GM19193 (cell line): ENCODE measurements around the gene ENOX1.

Source experiments
- POLR2A ChIP-seq: IDR thresholded peaks from 4 replicates; pipeline ENCODE4 v1.6.1; 2011; ENCODE audit not compliant: insufficient read depth, insufficient read length; ENCODE audit errors: extremely low read depth

ENOX1 gene

DNA sequence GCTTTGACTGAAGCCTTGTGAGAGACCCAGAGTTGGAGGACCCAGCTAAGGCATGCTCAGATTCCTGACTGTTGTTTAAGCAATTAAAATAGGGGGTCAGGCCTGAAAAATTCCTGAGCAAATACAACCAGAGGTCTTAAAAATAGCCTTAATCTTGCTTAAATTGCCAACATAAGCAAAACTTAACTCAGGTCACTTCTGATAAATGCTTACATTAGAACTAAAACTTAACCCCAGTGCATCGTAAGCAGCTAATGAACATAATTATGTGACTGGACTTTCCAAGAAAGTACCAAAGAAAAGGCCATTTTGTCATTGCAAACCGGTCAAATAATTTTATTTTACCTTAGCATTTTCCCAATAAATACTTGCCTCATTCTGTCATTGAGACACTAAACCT lies 294.5 kb downstream of the ENOX1 start:
- no peak for TF ChIP-seq POLR2A

DNA sequence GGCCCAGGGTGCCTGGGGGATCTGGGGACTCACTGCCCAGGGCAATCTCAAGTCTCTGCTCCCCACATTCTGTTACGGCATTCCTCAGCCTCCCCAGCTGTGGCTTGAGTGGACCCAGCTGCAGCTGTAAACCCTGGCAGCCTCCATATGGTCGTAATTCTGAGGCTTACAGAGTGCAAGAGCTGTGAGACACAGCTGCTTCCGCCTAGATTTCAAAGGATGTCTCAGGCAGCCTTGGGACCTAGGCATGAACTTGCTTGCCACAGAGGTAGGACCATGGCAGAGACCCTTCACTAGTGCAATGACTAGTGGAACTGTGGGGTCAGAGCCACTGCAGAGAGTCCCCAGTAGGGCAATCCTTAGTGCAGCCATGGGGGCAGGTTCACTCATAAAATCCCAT lies 297.5 kb downstream of the ENOX1 start:
- no peak for TF ChIP-seq POLR2A

DNA sequence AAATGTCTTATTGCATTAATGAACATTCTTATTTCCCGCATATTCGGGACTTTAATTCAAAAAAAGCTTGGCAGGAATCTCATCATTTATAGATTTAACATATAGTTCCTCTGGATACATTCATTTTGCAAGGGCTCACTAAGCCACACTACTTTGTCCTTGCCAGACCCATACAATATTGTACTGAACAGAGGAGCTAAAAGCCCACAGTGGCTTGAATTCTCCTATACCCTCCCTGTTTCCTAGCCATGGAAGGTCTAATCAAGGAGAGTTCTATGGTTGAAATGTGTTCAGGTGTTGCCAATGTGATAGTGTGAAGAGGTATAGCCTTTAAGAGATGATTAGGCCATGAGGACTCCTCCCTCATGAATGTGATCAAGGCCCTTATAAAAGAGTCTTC lies 298.9 kb downstream of the ENOX1 start:
- TF ChIP-seq POLR2A, result no peak

DNA sequence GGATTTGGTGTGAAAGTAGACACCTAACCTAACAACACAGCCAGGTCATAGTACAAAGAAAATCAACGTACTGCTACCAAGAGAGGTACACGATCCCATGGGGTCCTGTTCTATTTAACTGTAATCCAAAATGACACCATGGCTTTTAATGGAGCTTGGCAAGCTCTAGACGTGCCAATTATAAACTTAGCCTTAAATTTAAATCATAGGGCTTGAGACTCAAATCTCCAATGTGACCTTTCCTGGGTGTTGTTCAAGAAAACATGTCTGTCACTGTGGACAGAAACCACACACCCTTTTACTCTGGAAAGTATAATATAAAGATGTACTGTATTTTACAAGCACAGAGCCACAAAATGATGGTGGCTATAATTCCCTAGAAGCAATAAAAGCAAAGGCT lies 299.3 kb downstream of the ENOX1 start:
- no peak for TF ChIP-seq POLR2A

DNA sequence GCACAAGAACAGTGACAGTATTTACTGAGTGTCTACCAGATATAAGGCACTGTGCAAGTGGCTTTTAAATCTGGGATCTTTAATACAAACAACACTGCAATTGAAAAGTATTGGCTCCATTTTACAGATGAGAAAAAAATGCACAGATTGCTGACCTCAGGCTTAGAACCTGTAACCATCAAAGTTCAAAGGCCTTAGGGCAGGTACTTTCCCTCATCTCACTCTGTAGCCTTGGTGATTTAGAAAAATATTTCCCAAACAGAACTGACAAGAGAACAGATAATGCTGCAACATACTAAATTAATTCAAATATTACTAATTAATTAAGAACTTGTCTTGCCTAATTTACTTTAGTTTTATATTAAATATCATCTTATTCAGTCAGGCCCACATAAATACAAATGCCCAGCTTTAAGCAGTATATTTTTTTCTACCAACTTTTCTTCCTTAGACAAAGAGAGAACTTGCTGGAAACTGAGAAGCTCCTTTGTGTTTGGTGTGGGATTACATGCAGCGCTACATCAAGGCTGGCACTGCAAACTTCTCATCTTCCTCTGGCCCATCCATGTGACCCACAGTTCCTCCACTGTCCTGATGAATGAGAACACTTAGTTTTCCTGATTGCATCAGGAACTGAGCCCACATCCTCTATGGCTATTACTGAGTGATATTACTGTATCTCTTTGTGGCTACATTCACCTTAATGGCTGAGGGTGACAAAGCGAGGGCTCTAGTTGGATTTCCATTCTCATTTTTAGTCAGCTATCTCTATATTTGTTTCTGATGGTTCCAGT lies 302.1 kb downstream of the ENOX1 start:
- TF ChIP-seq POLR2A, result no peak

DNA sequence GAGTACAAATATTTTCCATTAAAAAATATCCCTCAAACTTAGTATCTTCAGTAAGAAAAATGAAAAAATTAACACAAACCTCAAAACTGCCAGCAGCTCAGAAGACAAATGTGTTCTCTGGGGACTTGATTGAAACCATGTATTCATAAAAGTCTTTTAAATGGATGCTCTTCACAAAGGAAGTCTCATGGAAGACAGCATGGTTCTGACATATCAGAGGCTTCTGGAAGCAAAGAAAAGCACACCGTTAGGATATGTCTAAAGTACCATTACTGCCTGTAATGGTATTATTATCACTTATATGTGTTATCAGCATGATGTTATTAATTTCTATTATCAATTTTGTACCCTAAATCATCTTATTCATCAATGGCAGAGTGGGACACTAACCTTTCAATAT lies 302.8 kb downstream of the ENOX1 start:
- TF ChIP-seq POLR2A, result no peak

DNA sequence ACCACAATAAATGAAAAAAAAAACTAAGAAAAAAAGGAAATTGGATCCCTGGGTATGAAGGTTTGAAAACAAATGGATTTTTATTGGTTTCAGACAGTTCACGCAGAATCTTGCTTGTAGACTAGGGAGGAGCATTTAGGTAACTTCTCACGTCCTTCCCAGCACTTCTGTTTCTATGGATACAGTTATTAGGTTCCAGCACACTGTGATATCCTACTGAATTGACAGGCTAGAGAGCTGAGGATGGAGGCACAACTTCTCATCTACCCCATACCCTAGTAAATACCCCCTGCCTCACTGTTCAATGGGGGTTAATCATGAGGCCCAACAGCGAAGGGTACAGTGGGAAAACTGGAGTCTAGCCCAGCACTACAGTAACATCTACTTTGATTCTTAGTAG lies 304.1 kb downstream of the ENOX1 start:
- no peak for TF ChIP-seq POLR2A

DNA sequence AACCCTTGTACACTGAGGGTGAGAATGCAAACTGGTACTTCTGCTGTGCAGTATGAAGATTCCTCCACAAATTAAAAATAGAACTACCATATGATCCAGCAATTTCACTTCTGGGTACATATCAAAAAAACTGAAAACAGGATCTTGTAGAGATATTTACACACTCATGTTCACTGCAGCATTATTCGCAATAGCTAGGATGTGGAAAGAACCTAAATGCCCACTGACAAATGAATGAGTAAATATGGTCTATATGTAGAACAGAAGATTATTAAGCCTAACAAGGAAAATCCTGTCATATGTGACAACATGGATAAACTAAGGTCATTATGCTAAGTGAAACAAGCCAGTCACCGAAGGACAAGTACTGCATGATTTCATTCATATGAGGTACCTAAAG lies 304.7 kb downstream of the ENOX1 start:
- no peak for TF ChIP-seq POLR2A

DNA sequence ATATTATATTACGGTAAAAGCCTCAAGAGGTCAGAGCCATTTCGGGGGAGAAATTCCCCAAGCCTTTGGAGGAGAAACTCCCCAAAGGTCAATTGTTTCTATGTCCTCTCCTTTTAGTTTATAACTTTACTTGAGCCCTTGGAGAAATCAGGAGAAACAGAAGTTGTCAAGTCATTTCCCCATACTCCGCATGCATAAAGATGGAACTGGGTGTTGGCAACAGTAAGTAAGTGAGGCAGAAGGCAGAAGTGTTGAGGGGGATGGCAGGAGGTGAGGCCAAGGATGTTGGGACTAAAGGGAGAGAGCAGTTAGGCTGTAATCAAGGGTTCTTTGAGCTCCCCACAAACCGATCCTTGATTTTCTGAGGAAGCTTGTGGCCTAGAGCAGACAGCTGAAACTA lies 307.9 kb downstream of the ENOX1 start:
- TF ChIP-seq POLR2A, result no peak

DNA sequence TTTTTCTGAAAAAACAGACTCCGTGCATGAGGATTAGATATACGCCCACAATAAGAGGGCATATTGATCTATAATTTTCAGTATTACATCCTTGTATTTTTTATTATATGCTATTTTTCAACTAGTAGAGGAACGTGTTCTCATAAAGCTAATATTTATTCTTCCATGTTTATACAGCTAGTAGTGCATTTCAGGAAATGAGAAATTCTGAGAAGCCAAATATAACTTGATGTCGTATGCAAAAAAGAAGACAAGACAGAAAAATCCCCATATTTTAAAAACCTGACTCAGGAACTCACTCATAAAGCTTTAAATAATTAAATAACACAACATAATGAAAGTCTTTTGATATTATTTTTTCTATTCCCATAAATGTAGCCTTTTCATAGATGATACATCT lies 308.6 kb downstream of the ENOX1 start:
- TF ChIP-seq POLR2A, result no peak

DNA sequence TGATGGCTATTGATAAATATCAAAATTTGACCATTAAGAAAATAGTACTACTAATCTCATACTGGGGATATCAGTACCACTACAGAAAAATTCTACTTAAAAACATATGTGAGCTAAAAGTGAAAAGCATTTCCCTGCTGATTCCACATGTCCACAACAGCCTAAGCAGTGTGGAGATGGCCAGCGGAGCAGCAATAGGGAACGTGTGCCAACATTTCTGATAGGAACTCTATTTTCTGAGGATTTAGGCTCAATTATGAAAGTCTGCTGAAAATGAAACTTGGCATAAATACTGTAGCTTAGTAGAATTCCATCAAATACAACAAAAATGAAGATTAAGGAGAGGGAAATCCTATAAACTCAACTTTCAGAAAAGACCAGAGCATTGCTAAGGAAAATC lies 311.6 kb downstream of the ENOX1 start:
- TF ChIP-seq POLR2A, result no peak

DNA sequence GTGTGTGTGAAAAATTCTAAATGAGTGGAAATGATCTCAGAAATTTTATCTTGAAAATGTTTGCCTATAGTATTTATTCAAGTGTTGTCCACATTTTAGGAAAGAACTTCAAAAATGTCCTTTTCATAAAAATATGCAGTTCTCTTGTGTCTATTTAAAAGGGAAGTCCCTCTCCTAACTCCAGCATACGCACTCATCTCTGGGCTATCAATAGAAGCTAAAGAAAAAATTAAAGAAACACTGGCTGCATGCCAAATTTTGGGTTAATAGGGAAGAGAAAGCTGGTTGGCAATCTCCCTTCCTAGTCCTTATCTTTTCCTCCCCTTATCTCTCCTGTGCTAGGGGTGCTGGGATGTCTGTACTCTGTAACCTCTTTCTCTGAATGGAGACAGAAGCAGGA lies 313.3 kb downstream of the ENOX1 start:
- no peak for TF ChIP-seq POLR2A

DNA sequence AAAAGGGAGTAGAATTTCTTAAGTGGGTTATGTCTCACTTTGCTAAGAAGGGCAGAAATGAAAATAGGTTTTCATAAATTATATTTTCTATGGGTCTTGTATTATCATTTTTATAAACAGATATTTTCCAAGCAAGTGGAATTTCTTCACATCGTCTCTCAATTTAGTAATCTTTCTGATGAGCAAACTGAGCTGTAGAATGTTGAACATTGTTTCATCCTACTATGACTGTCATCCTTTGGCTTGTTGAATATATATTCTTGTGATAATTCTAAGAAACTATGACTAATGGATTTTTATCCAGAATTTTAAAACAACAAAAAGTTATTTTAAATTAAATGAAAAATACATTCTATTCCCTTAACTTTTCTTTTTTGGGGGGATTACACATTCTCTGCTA lies 313.8 kb downstream of the ENOX1 start:
- no peak for TF ChIP-seq POLR2A

DNA sequence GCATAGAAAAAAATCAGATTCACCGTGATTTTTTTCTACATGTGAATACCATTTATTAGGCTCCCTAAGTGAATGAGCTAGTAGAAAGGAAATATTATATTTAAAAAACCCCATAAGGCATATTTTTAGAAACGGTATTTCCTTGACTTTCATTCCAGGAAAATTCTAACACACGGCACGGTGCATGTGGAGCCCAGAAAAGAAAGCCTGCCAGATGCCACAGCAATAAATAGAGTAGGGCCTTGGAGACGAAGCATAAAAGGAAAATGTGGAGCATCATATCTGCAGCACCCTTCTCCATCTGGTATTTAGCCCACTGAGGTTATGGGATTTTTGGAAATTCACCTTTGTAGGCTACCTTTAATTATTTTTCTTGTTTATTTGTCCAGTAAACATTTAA lies 314.4 kb downstream of the ENOX1 start:
- no peak for TF ChIP-seq POLR2A

DNA sequence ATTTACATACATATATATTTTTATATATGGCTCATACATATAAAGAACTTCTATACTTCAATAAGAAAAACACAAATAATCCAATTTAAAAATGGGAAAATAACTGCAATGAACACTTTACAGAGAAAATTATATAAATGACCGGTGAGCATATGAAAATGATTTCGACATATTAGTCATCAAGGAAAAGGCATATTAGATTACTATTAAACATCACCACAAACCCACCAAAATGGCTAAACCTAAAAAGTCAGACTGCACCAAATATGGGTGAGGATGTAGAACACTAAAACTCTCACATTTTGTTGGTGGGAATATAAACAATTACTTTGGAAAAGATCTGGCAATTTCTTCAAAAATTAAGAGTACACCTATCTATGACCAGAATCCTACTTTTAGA lies 316.2 kb downstream of the ENOX1 start:
- TF ChIP-seq POLR2A, result no peak

DNA sequence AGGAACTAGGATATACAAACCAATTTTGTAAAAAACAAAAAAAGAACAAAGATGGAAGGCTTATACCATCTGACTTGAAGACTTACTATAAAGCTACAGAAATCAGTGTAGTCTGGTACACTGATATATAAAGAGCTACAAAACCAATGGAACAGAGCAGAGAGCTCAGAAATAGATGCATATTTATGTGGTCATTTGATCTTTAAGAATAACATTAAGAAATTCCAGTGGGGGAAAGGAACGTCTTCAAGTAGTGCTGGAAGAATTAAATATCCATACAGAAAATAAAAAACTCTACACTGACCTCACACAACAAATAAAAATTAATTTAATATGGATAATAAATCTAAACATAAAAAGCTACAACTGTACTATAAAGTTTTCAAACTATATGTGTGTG lies 317.0 kb downstream of the ENOX1 start:
- TF ChIP-seq POLR2A, result no peak
